ENCODE data around the gene CYBC1. TPM values are rescaled to one million over a fixed set of nuclear protein-coding genes. Genes with fewer than 3 reads are reported as not detected.
A peak's percentile ranks its signal among the peaks of the same experiment; 100 is the strongest.

CYBC1 gene
- total RNA-seq, 2 experiments from 2014 or later: 301 to 323 TPM

- no peak overlapping the region for H3K27ac Mint-ChIP-seq
- H3K4me1 Mint-ChIP-seq: peaks cover 17% of the 10 kb centered on the region
- ATAC-seq (ENCODE audit: low read depth) (no peak), DNase-seq (no peak)
- H3K36me3 Mint-ChIP-seq: peaks cover 13% of the 10 kb centered on the region
- POLR2A ChIA-PET: no interaction called here
- no peaks in the 10 kb centered on the region for H3K9me3 Mint-ChIP-seq
- H3K4me3 Mint-ChIP-seq: no peak overlapping the region
- H3K27me3 Mint-ChIP-seq: no peaks in the 10 kb centered on the region
Observed at GRCh38 chr17:82489851-82490511, 39.4 kb upstream of the CYBC1 start.

- Mint-ChIP-seq H3K36me3 (peaks cover 17% of the 10 kb centered on the region), H3K9me3 (no peaks in the 10 kb centered on the region), H3K27me3 (no peaks in the 10 kb centered on the region), H3K4me3 (no peak overlapping the region), H3K4me1 (peaks cover 11% of the 10 kb centered on the region), H3K27ac (peak overlapping the region; percentile 48)
- ATAC-seq (ENCODE audit: low read depth) (no peak), DNase-seq (no peak)
- POLR2A ChIA-PET: no interaction called here
Observed at GRCh38 chr17:82489117-82489516, 38.6 kb upstream of the CYBC1 start.

- Mint-ChIP-seq H3K36me3 (peaks cover 19% of the 10 kb centered on the region), H3K4me1 (peaks cover 8% of the 10 kb centered on the region), H3K27me3 (no peaks in the 10 kb centered on the region), H3K4me3 (no peak overlapping the region), H3K9me3 (no peaks in the 10 kb centered on the region), H3K27ac (no peak overlapping the region)
- ATAC-seq (ENCODE audit: low read depth) (no peak), DNase-seq (no peak)
- POLR2A ChIA-PET: no interaction called here
Observed at GRCh38 chr17:82487910-82488309, 37.4 kb upstream of the CYBC1 start.

GRCh38 chr17:82486231-82487094 lies 35.9 kb upstream of the CYBC1 start:
- H3K9me3 Mint-ChIP-seq: no peaks in the 10 kb centered on the region
- DNase-seq (no peak), ATAC-seq (ENCODE audit: low read depth) (peak; percentile 53)
- POLR2A ChIA-PET: no interaction called here
- H3K36me3 Mint-ChIP-seq: peaks cover 22% of the 10 kb centered on the region
- H3K27ac Mint-ChIP-seq: peak overlapping the region; percentile 51
- no peaks in the 10 kb centered on the region for H3K27me3 Mint-ChIP-seq
- H3K4me3 Mint-ChIP-seq: no peak overlapping the region
- H3K4me1 Mint-ChIP-seq: peaks cover 8% of the 10 kb centered on the region

GRCh38 chr17:82483836-82484235 lies 33.3 kb upstream of the CYBC1 start:
- Mint-ChIP-seq H3K36me3 (peaks cover 24% of the 10 kb centered on the region), H3K27me3 (no peaks in the 10 kb centered on the region), H3K4me1 (peaks cover 13% of the 10 kb centered on the region), H3K4me3 (no peak overlapping the region), H3K27ac (no peak overlapping the region), H3K9me3 (no peaks in the 10 kb centered on the region)
- no peak for ATAC-seq (ENCODE audit: low read depth)
- no peak for DNase-seq
- POLR2A ChIA-PET: interaction anchor here (0.5 kb wide), 2 partner anchors 26 kb away, joined by 3 to 6 read pairs; no protein-coding TSS in a partner anchor

- peaks cover 16% of the 10 kb centered on the region for H3K4me1 Mint-ChIP-seq
- H3K9me3 Mint-ChIP-seq: no peaks in the 10 kb centered on the region
- peaks cover 22% of the 10 kb centered on the region for H3K36me3 Mint-ChIP-seq
- H3K27me3 Mint-ChIP-seq: no peaks in the 10 kb centered on the region
- ATAC-seq (ENCODE audit: low read depth) (no peak), DNase-seq (no peak)
- POLR2A ChIA-PET: interaction anchor here (0.5 to 0.8 kb wide), 2 partner anchors 9 to 27 kb away, joined by 3 to 6 read pairs; no protein-coding TSS in a partner anchor
- H3K27ac Mint-ChIP-seq: no peak overlapping the region
- no peak overlapping the region for H3K4me3 Mint-ChIP-seq
Observed at GRCh38 chr17:82483204-82483660, 32.7 kb upstream of the CYBC1 start.

- Mint-ChIP-seq H3K36me3 (peaks cover 19% of the 10 kb centered on the region), H3K4me1 (peaks cover 24% of the 10 kb centered on the region), H3K9me3 (no peaks in the 10 kb centered on the region), H3K27ac (peak overlapping the region; percentile 38), H3K4me3 (no peak overlapping the region), H3K27me3 (no peaks in the 10 kb centered on the region)
- no peak for DNase-seq
- POLR2A ChIA-PET: no interaction called here
- ATAC-seq (ENCODE audit: low read depth): no peak
Observed at GRCh38 chr17:82480318-82480717, 29.8 kb upstream of the CYBC1 start.

GRCh38 chr17:82479602-82480001 lies 29.1 kb upstream of the CYBC1 start:
- Mint-ChIP-seq H3K27ac (peak overlapping the region; percentile 83), H3K9me3 (no peaks in the 10 kb centered on the region), H3K4me3 (no peak overlapping the region), H3K4me1 (peaks cover 22% of the 10 kb centered on the region), H3K27me3 (no peaks in the 10 kb centered on the region), H3K36me3 (peaks cover 17% of the 10 kb centered on the region)
- ATAC-seq (ENCODE audit: low read depth): no peak
- POLR2A ChIA-PET: no interaction called here
- DNase-seq: no peak

- Mint-ChIP-seq H3K4me3 (no peak overlapping the region), H3K27ac (peak overlapping the region; percentile 14), H3K4me1 (peaks cover 22% of the 10 kb centered on the region), H3K36me3 (peaks cover 17% of the 10 kb centered on the region), H3K27me3 (no peaks in the 10 kb centered on the region), H3K9me3 (no peaks in the 10 kb centered on the region)
- DNase-seq (no peak), ATAC-seq (ENCODE audit: low read depth) (peak; percentile 35)
- POLR2A ChIA-PET: no interaction called here
Observed at GRCh38 chr17:82477934-82478333, 27.4 kb upstream of the CYBC1 start.

- Mint-ChIP-seq H3K36me3 (peaks cover 23% of the 10 kb centered on the region), H3K27me3 (no peaks in the 10 kb centered on the region)
Observed at GRCh38 chr17:82475458-82475857, 24.9 kb upstream of the CYBC1 start.

GRCh38 chr17:82474223-82475010 lies 23.9 kb upstream of the CYBC1 start:
- H3K4me3 Mint-ChIP-seq: no peak overlapping the region
- H3K27ac Mint-ChIP-seq: no peak overlapping the region

More at GRCh38 chr17:82475458-82475857, 24.9 kb upstream of the CYBC1 start:
- no peak for DNase-seq
- Mint-ChIP-seq H3K9me3 (no peaks in the 10 kb centered on the region), H3K4me1 (peaks cover 22% of the 10 kb centered on the region), H3K4me3 (no peak overlapping the region), H3K27ac (no peak overlapping the region)
- POLR2A ChIA-PET: no interaction called here
- ATAC-seq (ENCODE audit: low read depth): no peak

GRCh38 chr17:82470065-82470464 lies 19.5 kb upstream of the CYBC1 start:
- POLR2A ChIA-PET: interaction anchor here (1.2 kb wide), 1 partner anchor 10 kb away, joined by 3 read pairs; no protein-coding TSS in a partner anchor
- H3K36me3 Mint-ChIP-seq: peaks cover 41% of the 10 kb centered on the region

More at GRCh38 chr17:82474223-82475010, 23.9 kb upstream of the CYBC1 start:
- DNase-seq (no peak), ATAC-seq (ENCODE audit: low read depth) (no peak)
- Mint-ChIP-seq H3K27me3 (no peaks in the 10 kb centered on the region), H3K36me3 (peaks cover 28% of the 10 kb centered on the region), H3K9me3 (no peaks in the 10 kb centered on the region), H3K4me1 (peaks cover 24% of the 10 kb centered on the region)
- POLR2A ChIA-PET: no interaction called here

GRCh38 chr17:82468692-82469091 lies 18.1 kb upstream of the CYBC1 start:
- no peak overlapping the region for H3K4me3 Mint-ChIP-seq
- peak overlapping the region; percentile 32 for H3K27ac Mint-ChIP-seq
- H3K36me3 Mint-ChIP-seq: peaks cover 40% of the 10 kb centered on the region
- no peak for DNase-seq
- peaks cover 13% of the 10 kb centered on the region for H3K4me1 Mint-ChIP-seq
- no peaks in the 10 kb centered on the region for H3K9me3 Mint-ChIP-seq
- no peak for ATAC-seq (ENCODE audit: low read depth)
- POLR2A ChIA-PET: no interaction called here
- no peaks in the 10 kb centered on the region for H3K27me3 Mint-ChIP-seq

More at GRCh38 chr17:82470065-82470464, 19.5 kb upstream of the CYBC1 start:
- Mint-ChIP-seq H3K4me3 (no peak overlapping the region), H3K27ac (no peak overlapping the region), H3K4me1 (peaks cover 11% of the 10 kb centered on the region), H3K27me3 (no peaks in the 10 kb centered on the region), H3K9me3 (no peaks in the 10 kb centered on the region)
- no peak for DNase-seq
- no peak for ATAC-seq (ENCODE audit: low read depth)
